Fibroblast of the aortic adventitia (primary cell): ENCODE measurements around the gene MAGI2. TPM values are rescaled to one million over a fixed set of nuclear protein-coding genes. Genes with fewer than 3 reads are reported as not detected.

Experiments used
- DNase-seq: peaks from one replicate; pipeline ENCODE4 v3.0.0-alpha.2; 2010; ENCODE audit warnings: low read depth
- H3K4me3 ChIP-seq: 2 replicates; pipeline ENCODE4 v1.5.1; 2011; ENCODE audit warnings: low read depth, mild to moderate bottlenecking, control low read depth, low read length, moderate library complexity
- CTCF ChIP-seq: IDR thresholded peaks from 2 replicates; pipeline ENCODE4 v1.5.1; 2011; ENCODE audit warnings: mild to moderate bottlenecking, low read length, control low read depth, inconsistent platforms; ENCODE audit not compliant: insufficient read depth
- total RNA-seq: library from RNA; depleted of rRNA; stranded (reverse); fragments of >200 nt; gene quantifications from 2 replicates; pipeline ENCODE4 v1.2.3, GENCODE V29; 2012; ENCODE audit warnings: low replicate concordance

MAGI2 gene
- total RNA-seq, 1 donor: 25.5 TPM

GRCh38 chr7:78389022-78389421 lies 1064.4 kb downstream of the MAGI2 start:
- DNase-seq: no peak
- no peak for TF ChIP-seq CTCF
- H3K4me3 ChIP-seq: no peak overlapping the region

GRCh38 chr7:78386520-78386919 lies 1066.9 kb downstream of the MAGI2 start:
- no peak overlapping the region for H3K4me3 ChIP-seq
- no peak for DNase-seq
- no peak for TF ChIP-seq CTCF

- TF ChIP-seq CTCF: no peak
- H3K4me3 ChIP-seq: no peak overlapping the region
- no peak for DNase-seq
Measured at GRCh38 chr7:78383096-78383880, 1070.2 kb downstream of the MAGI2 start.

- DNase-seq: peak; percentile 39
- H3K4me3 ChIP-seq: no peak overlapping the region
- TF ChIP-seq CTCF: no peak
Measured at GRCh38 chr7:78379148-78379547, 1074.3 kb downstream of the MAGI2 start.

GRCh38 chr7:78377532-78377931 lies 1075.9 kb downstream of the MAGI2 start:
- DNase-seq: no peak
- no peak overlapping the region for H3K4me3 ChIP-seq
- no peak for TF ChIP-seq CTCF

- DNase-seq: no peak
- no peak for TF ChIP-seq CTCF
- no peak overlapping the region for H3K4me3 ChIP-seq
Measured at GRCh38 chr7:78370936-78371335, 1082.5 kb downstream of the MAGI2 start.

- no peak overlapping the region for H3K4me3 ChIP-seq
- no peak for TF ChIP-seq CTCF
- no peak for DNase-seq
Measured at GRCh38 chr7:78368771-78369170, 1084.7 kb downstream of the MAGI2 start.
